Fibroblast of the aortic adventitia (primary cell): ENCODE results near the gene MROH2A. TPM values are rescaled to one million over a fixed set of nuclear protein-coding genes. Genes with fewer than 3 reads are reported as not detected.

Experiments used
- DNase-seq: peaks from one replicate; pipeline ENCODE4 v3.0.0-alpha.2; 2010; ENCODE audit warnings: low read depth
- H3K4me3 ChIP-seq: 2 replicates; pipeline ENCODE4 v1.5.1; 2011; ENCODE audit warnings: low read depth, mild to moderate bottlenecking, control low read depth, low read length, moderate library complexity
- total RNA-seq: library from RNA; depleted of rRNA; stranded (reverse); fragments of >200 nt; gene quantifications from 2 replicates; pipeline ENCODE4 v1.2.3, GENCODE V29; 2012; ENCODE audit warnings: low replicate concordance
- TF ChIP-seq, protein P1 (sequence below): IDR thresholded peaks from 2 replicates; pipeline ENCODE4 v1.5.1; 2011; ENCODE audit warnings: mild to moderate bottlenecking, low read length, control low read depth, inconsistent platforms; ENCODE audit not compliant: insufficient read depth

The MROH2A gene
- total RNA-seq, 1 donor = under 0.01 TPM

DNA sequence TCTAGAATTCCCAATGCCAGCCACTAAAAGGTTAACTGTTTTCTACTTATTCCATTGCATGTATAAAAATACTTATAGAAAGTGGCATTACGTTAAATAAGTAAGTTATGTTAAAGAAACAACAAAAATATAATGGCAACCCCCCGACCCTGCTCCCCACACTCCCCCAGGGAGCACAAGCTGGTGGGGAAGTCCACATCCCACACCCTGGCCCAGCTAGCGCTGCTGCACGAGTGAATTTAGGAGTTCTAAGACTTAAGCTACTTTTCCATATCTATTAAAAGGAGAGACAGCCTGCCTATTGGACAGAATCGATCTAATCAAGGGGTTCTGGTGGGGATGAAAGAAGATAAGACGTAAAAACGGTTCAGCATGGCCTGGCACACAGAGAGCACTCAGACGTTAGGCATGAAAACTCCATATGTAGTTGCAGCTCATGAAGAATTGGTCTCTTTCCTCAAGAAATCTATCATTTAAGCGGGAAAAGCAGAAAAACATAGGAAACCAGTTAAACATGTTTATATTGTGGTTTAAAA is 59.6 kb downstream of the MROH2A start:
- no peak overlapping the region for H3K4me3 ChIP-seq
- TF ChIP-seq, protein P1, sequence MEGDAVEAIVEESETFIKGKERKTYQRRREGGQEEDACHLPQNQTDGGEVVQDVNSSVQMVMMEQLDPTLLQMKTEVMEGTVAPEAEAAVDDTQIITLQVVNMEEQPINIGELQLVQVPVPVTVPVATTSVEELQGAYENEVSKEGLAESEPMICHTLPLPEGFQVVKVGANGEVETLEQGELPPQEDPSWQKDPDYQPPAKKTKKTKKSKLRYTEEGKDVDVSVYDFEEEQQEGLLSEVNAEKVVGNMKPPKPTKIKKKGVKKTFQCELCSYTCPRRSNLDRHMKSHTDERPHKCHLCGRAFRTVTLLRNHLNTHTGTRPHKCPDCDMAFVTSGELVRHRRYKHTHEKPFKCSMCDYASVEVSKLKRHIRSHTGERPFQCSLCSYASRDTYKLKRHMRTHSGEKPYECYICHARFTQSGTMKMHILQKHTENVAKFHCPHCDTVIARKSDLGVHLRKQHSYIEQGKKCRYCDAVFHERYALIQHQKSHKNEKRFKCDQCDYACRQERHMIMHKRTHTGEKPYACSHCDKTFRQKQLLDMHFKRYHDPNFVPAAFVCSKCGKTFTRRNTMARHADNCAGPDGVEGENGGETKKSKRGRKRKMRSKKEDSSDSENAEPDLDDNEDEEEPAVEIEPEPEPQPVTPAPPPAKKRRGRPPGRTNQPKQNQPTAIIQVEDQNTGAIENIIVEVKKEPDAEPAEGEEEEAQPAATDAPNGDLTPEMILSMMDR = no peak
- DNase-seq = no peak

DNA sequence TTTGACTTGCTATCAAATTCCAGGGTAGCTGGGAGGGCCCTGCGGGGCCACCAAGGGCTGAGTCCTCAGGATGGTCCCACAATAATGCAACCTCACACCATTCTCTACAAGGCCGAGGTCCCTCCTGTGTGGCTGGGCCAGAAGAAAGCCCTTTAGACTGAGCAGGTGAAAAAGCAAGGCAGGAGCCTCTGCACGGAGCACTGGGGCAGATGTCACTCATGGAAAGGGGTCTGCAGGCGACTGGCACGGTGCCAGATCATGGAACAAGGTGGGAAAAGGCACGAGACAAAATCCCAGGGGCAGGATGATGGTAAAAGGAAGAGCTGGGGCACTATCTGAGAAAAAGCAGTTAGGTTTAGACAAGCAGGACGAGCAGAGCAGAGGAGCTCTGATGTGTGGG is 60.1 kb downstream of the MROH2A start:
- no peak overlapping the region for H3K4me3 ChIP-seq
- TF ChIP-seq, protein P1 = no peak
- no peak for DNase-seq

DNA sequence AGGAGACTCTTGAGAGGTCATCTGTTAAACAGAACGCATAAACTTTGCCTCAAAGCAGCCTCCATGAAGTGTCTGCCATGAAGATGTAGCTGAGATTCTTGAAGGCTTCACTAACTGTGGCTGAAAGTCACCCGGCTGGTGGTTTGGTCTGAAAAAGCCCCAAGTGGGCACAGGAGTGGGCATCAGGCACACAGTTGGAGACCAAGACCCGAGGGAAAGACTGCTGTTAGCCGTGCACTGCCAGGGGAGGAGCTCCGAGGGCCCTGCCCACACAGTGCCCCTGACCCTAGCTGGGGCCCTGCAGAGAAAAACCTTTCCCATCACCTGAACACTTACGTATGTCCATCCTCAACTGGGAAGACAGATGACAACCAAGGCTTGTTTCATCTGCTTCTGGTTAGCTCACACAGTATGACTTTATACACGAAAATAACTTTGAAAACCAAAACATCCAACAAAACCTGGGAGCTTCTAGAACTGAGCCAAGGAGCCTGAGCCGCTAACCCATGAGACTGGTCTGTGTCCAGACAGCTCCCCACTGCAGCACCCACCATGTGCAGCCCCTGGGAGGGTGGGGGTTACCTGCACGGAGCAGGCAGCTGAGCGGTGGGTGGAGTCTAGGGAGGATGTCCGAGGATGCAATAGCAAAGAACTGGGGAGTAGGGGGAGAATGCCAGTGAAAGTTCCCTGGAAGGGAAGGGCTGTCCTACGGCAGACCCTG is 60.8 kb downstream of the MROH2A start:
- TF ChIP-seq, protein P1 = no peak
- no peak for DNase-seq
- no peak overlapping the region for H3K4me3 ChIP-seq

DNA sequence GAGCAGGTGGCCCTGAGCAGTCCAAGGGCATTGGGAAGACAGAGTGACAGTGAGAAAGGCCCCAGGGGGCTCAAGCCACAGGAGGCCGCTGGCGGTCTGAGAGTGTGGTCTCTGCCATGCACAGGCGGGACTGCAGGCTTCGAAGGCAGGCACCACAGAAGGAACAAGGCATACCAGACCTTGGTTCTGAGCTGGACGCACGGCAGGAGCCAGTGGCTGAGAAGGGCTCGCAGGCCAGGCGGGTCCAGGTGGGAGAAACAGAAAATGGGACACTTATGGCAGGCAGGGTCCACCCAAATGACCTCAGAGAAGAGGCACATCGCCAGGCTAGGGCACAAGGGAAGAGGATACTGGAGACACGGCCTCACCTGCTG is 61.3 kb downstream of the MROH2A start:
- no peak for DNase-seq
- TF ChIP-seq, protein P1 = no peak
- H3K4me3 ChIP-seq = no peak overlapping the region

DNA sequence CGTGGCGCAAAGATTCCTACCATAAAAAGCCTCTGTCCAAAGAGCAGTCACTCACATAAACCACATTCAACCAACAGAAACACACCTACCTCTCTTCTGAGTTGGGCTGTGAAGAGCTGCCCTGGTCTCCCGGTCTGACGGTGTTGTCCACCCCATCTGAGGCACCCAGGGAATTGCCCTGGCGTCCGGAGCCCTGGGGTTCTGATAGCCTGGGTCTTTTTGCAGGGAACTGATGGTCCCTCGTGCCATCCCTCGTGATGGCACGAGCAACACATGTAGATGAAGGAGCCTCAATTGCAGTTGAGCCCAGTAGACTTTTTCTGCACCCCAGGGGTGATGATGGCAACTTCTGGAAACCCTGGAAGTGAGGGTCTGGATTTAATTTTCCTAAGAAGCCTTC is 62.4 kb downstream of the MROH2A start:
- no peak overlapping the region for H3K4me3 ChIP-seq
- TF ChIP-seq, protein P1 = no peak
- no peak for DNase-seq

DNA sequence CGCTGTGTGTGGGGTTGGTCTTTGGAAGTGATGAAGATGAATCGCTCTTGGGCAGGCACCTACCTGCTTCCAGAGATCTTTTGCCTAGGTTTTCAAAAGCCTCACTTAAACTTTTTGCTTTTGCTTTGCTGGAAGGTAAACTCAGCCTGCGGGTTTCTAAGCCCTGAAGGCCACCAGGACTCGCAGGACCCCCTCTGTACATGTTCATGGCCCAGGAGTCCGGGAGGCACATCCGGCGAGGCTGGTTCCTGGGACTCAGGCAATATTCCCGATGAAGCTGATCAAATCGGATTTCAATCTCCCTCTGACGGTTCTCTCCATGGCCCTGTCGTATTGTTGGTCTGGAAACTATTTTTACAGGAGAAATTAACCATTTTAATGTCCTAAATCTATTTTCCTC is 63.1 kb downstream of the MROH2A start:
- DNase-seq = no peak
- no peak overlapping the region for H3K4me3 ChIP-seq
- TF ChIP-seq, protein P1 = no peak
